NCI-H2196 treated with DMSO at 0.1 percent for 48 hours (cell line): ENCODE measurements around the gene TMEM47.

Experiments
- DNase-seq: peaks from one replicate; lab custom pipeline; 2025; ENCODE audit not compliant: unreplicated experiment; lab: John Stamatoyannopoulos, UW

The TMEM47 gene

GRCh38 chrX:34586346-34586911 is 70.7 kb downstream of the TMEM47 start:
- no peak for DNase-seq

- no peak for DNase-seq
Measured at GRCh38 chrX:34585561-34585960, 71.5 kb downstream of the TMEM47 start.

GRCh38 chrX:34584781-34585180 is 72.3 kb downstream of the TMEM47 start:
- DNase-seq = no peak

GRCh38 chrX:34580069-34580468 is 77.0 kb downstream of the TMEM47 start:
- no peak for DNase-seq

- no peak for DNase-seq
Measured at GRCh38 chrX:34578237-34578636, 78.8 kb downstream of the TMEM47 start.
